K562 (cell line): ENCODE results near the gene ZNF473. TPM values are rescaled to one million over a fixed set of nuclear protein-coding genes. Genes with fewer than 3 reads are reported as not detected.

Experiments
- polyA plus RNA-seq, 8 experiments: library from polyadenylated mRNA; depleted of rRNA in 4 of 8; stranded (reverse) in 5 of 8; unstranded in 3 of 8; fragments of >200 nt; fragmentation: Nextera tagmentation in 2 of 8; fragmentation: Illumina TruSeq in 1 of 8; extraction: Ambion mirVana in 2 of 8; extraction: Trizol in 1 of 8; gene quantifications; 2 replicates each; pipeline versions ENCODE4 v1.2.1 to v1.2.3, GENCODE V29; 2011 to 2014; ENCODE audit warnings: inconsistent platforms in 1 of 8, missing spikeins in 1 of 8
- total RNA-seq, 7 experiments: library from RNA; depleted of rRNA in 6 of 7; stranded (reverse); fragments of >200 nt in 6 of 7; fragmentation: Illumina TruSeq in 2 of 7; extraction: Trizol in 2 of 7; gene quantifications; 2 replicates each; pipeline versions ENCODE4 v1.2.1 to v1.2.3, GENCODE V29; 2011 to 2021; ENCODE audit warnings: low replicate concordance in 1 of 7

ZNF473 gene
- total and polyA plus RNA-seq, 9 of the 15 experiments (the other 6 are each of a cell fraction or from before 2014, with no cell fraction given): 8.2 to 34.0 (median 28.5) TPM

Other genes with a start within 250 kb of the ZNF473 start
Only the 7 nearest of the 13 such genes appear.
- 3.8 and 6.8 TPM in 2 replicates for gene TBC1D17, start 148.3 kb upstream of the ZNF473 start, total RNA-seq (2014; rRNA removed)
- gene TBC1D17, start 148.3 kb upstream of the ZNF473 start, total RNA-seq (2014; rRNA removed; fragmentation: Illumina TruSeq; extraction: Trizol): 2.6 and 3.2 TPM in 2 replicates
- gene TBC1D17, start 148.3 kb upstream of the ZNF473 start, total RNA-seq (2015; rRNA removed; fragmentation: Illumina TruSeq; extraction: Trizol): 2.4 and 3.5 TPM in 2 replicates
- 14.2 and 16.0 TPM in 2 replicates for gene TBC1D17, start 148.3 kb upstream of the ZNF473 start, total RNA-seq (2021)
- 7.4 and 10.5 TPM in 2 replicates for gene TBC1D17, start 148.3 kb upstream of the ZNF473 start, polyA plus RNA-seq (2011; rRNA removed)
- 8.7 and 11.7 TPM in 2 replicates for gene TBC1D17, start 148.3 kb upstream of the ZNF473 start, polyA plus RNA-seq (2014; fragmentation: Illumina TruSeq; extraction: Trizol)
- gene TBC1D17, start 148.3 kb upstream of the ZNF473 start, polyA plus RNA-seq (2014; fragmentation: Nextera tagmentation; extraction: Ambion mirVana): under 1 TPM; 0.42 to 0.46 TPM
- 14.7 and 18.2 TPM in 2 replicates for gene TBC1D17, start 148.3 kb upstream of the ZNF473 start, polyA plus RNA-seq (2014; rRNA removed)
- gene IL4I1, start 129.1 kb upstream of the ZNF473 start, total RNA-seq (2014; rRNA removed): 0.90 and 0.95 TPM in 2 replicates
- gene IL4I1, start 129.1 kb upstream of the ZNF473 start, total RNA-seq (2014; rRNA removed; fragmentation: Illumina TruSeq; extraction: Trizol): 0.33 TPM in 1 of 2 replicates, not detected in the other
- gene IL4I1, start 129.1 kb upstream of the ZNF473 start, total RNA-seq (2015; rRNA removed; fragmentation: Illumina TruSeq; extraction: Trizol): 0.19 and 0.43 TPM in 2 replicates
- gene IL4I1, start 129.1 kb upstream of the ZNF473 start, total RNA-seq (2021): 0.55 and 0.76 TPM in 2 replicates
- 0.06 and 0.31 TPM in 2 replicates for gene IL4I1, start 129.1 kb upstream of the ZNF473 start, polyA plus RNA-seq (2011; rRNA removed)
- 0.15 TPM in 1 of 2 replicates, not detected in the other for gene IL4I1, start 129.1 kb upstream of the ZNF473 start, polyA plus RNA-seq (2014; fragmentation: Illumina TruSeq; extraction: Trizol)
- under 1 TPM in 1 of 2 experiments, not detected in 1; 0.13 TPM for gene IL4I1, start 129.1 kb upstream of the ZNF473 start, polyA plus RNA-seq (2014; fragmentation: Nextera tagmentation; extraction: Ambion mirVana)
- gene IL4I1, start 129.1 kb upstream of the ZNF473 start, polyA plus RNA-seq (2014; rRNA removed): 0.09 and 0.44 TPM in 2 replicates
- gene ATF5, start 96.8 kb upstream of the ZNF473 start, total RNA-seq (2014; rRNA removed): 20.5 and 21.7 TPM in 2 replicates
- 10.8 and 11.1 TPM in 2 replicates for gene ATF5, start 96.8 kb upstream of the ZNF473 start, total RNA-seq (2014; rRNA removed; fragmentation: Illumina TruSeq; extraction: Trizol)
- gene ATF5, start 96.8 kb upstream of the ZNF473 start, total RNA-seq (2015; rRNA removed; fragmentation: Illumina TruSeq; extraction: Trizol): 11.1 and 13.0 TPM in 2 replicates
- gene ATF5, start 96.8 kb upstream of the ZNF473 start, total RNA-seq (2021): 52.4 and 57.6 TPM in 2 replicates
- gene ATF5, start 96.8 kb upstream of the ZNF473 start, polyA plus RNA-seq (2011; rRNA removed): 3.0 and 5.9 TPM in 2 replicates
- 30.7 and 53.3 TPM in 2 replicates for gene ATF5, start 96.8 kb upstream of the ZNF473 start, polyA plus RNA-seq (2014; fragmentation: Illumina TruSeq; extraction: Trizol)
- gene ATF5, start 96.8 kb upstream of the ZNF473 start, polyA plus RNA-seq (2014; fragmentation: Nextera tagmentation; extraction: Ambion mirVana): 1 to 10 TPM; 3.8 to 5.2 TPM
- gene ATF5, start 96.8 kb upstream of the ZNF473 start, polyA plus RNA-seq (2014; rRNA removed): 39.6 and 42.8 TPM in 2 replicates
- 78.5 and 101 TPM in 2 replicates for gene NUP62, start 96.5 kb upstream of the ZNF473 start, total RNA-seq (2014; rRNA removed)
- gene NUP62, start 96.5 kb upstream of the ZNF473 start, total RNA-seq (2014; rRNA removed; fragmentation: Illumina TruSeq; extraction: Trizol): 49.1 and 51.3 TPM in 2 replicates
- gene NUP62, start 96.5 kb upstream of the ZNF473 start, total RNA-seq (2015; rRNA removed; fragmentation: Illumina TruSeq; extraction: Trizol): 68.0 and 70.2 TPM in 2 replicates
- gene NUP62, start 96.5 kb upstream of the ZNF473 start, total RNA-seq (2021): 109 and 118 TPM in 2 replicates
- 20.8 and 27.4 TPM in 2 replicates for gene NUP62, start 96.5 kb upstream of the ZNF473 start, polyA plus RNA-seq (2011; rRNA removed)
- gene NUP62, start 96.5 kb upstream of the ZNF473 start, polyA plus RNA-seq (2014; fragmentation: Illumina TruSeq; extraction: Trizol): 89.2 and 102 TPM in 2 replicates
- gene NUP62, start 96.5 kb upstream of the ZNF473 start, polyA plus RNA-seq (2014; fragmentation: Nextera tagmentation; extraction: Ambion mirVana): 10 to 100 TPM; 16.9 to 20.7 TPM
- gene NUP62, start 96.5 kb upstream of the ZNF473 start, polyA plus RNA-seq (2014; rRNA removed): 66.0 and 71.8 TPM in 2 replicates
- gene SIGLEC11, start 64.8 kb upstream of the ZNF473 start, total RNA-seq (2014; rRNA removed): not detected in 2 replicates
- gene SIGLEC11, start 64.8 kb upstream of the ZNF473 start, total RNA-seq (2014; rRNA removed; fragmentation: Illumina TruSeq; extraction: Trizol): not detected in 2 replicates
- not detected in 2 replicates for gene SIGLEC11, start 64.8 kb upstream of the ZNF473 start, total RNA-seq (2015; rRNA removed; fragmentation: Illumina TruSeq; extraction: Trizol)
- gene SIGLEC11, start 64.8 kb upstream of the ZNF473 start, total RNA-seq (2021): not detected in 2 replicates
- gene SIGLEC11, start 64.8 kb upstream of the ZNF473 start, polyA plus RNA-seq (2011; rRNA removed): not detected in 2 replicates
- gene SIGLEC11, start 64.8 kb upstream of the ZNF473 start, polyA plus RNA-seq (2014; fragmentation: Illumina TruSeq; extraction: Trizol): not detected in 2 replicates
- gene SIGLEC11, start 64.8 kb upstream of the ZNF473 start, polyA plus RNA-seq (2014; fragmentation: Nextera tagmentation; extraction: Ambion mirVana): not detected
- not detected in 2 replicates for gene SIGLEC11, start 64.8 kb upstream of the ZNF473 start, polyA plus RNA-seq (2014; rRNA removed)
- 32.7 and 34.8 TPM in 2 replicates for gene VRK3, start 633 bp upstream of the ZNF473 start, total RNA-seq (2014; rRNA removed)
- 43.3 and 49.8 TPM in 2 replicates for gene VRK3, start 633 bp upstream of the ZNF473 start, total RNA-seq (2014; rRNA removed; fragmentation: Illumina TruSeq; extraction: Trizol)
- gene VRK3, start 633 bp upstream of the ZNF473 start, total RNA-seq (2015; rRNA removed; fragmentation: Illumina TruSeq; extraction: Trizol): 42.9 TPM in 2 replicates
- 49.7 and 54.4 TPM in 2 replicates for gene VRK3, start 633 bp upstream of the ZNF473 start, total RNA-seq (2021)
- gene VRK3, start 633 bp upstream of the ZNF473 start, polyA plus RNA-seq (2011; rRNA removed): 42.8 and 45.3 TPM in 2 replicates
- gene VRK3, start 633 bp upstream of the ZNF473 start, polyA plus RNA-seq (2014; fragmentation: Illumina TruSeq; extraction: Trizol): 79.4 and 94.3 TPM in 2 replicates
- gene VRK3, start 633 bp upstream of the ZNF473 start, polyA plus RNA-seq (2014; fragmentation: Nextera tagmentation; extraction: Ambion mirVana): 10 to 100 TPM; 33.3 to 55.9 TPM
- 25.6 and 35.9 TPM in 2 replicates for gene VRK3, start 633 bp upstream of the ZNF473 start, polyA plus RNA-seq (2014; rRNA removed)
- gene IZUMO2, start 137.3 kb downstream of the ZNF473 start, total RNA-seq (2014; rRNA removed): not detected in 2 replicates
- not detected in 2 replicates for gene IZUMO2, start 137.3 kb downstream of the ZNF473 start, total RNA-seq (2014; rRNA removed; fragmentation: Illumina TruSeq; extraction: Trizol)
- not detected in 2 replicates for gene IZUMO2, start 137.3 kb downstream of the ZNF473 start, total RNA-seq (2015; rRNA removed; fragmentation: Illumina TruSeq; extraction: Trizol)
- gene IZUMO2, start 137.3 kb downstream of the ZNF473 start, total RNA-seq (2021): not detected in 2 replicates
- gene IZUMO2, start 137.3 kb downstream of the ZNF473 start, polyA plus RNA-seq (2011; rRNA removed): not detected in 2 replicates
- gene IZUMO2, start 137.3 kb downstream of the ZNF473 start, polyA plus RNA-seq (2014; fragmentation: Illumina TruSeq; extraction: Trizol): not detected in 2 replicates
- gene IZUMO2, start 137.3 kb downstream of the ZNF473 start, polyA plus RNA-seq (2014; fragmentation: Nextera tagmentation; extraction: Ambion mirVana): not detected
- not detected in 2 replicates for gene IZUMO2, start 137.3 kb downstream of the ZNF473 start, polyA plus RNA-seq (2014; rRNA removed)